ENCODE data around the gene ZNF559.
"Not testable (repeated sequence)": the region's sequence is repeated elsewhere in the genome, so short reads cannot be mapped to it uniquely, and the experiment has no call there.

Gene ZNF559

DNA sequence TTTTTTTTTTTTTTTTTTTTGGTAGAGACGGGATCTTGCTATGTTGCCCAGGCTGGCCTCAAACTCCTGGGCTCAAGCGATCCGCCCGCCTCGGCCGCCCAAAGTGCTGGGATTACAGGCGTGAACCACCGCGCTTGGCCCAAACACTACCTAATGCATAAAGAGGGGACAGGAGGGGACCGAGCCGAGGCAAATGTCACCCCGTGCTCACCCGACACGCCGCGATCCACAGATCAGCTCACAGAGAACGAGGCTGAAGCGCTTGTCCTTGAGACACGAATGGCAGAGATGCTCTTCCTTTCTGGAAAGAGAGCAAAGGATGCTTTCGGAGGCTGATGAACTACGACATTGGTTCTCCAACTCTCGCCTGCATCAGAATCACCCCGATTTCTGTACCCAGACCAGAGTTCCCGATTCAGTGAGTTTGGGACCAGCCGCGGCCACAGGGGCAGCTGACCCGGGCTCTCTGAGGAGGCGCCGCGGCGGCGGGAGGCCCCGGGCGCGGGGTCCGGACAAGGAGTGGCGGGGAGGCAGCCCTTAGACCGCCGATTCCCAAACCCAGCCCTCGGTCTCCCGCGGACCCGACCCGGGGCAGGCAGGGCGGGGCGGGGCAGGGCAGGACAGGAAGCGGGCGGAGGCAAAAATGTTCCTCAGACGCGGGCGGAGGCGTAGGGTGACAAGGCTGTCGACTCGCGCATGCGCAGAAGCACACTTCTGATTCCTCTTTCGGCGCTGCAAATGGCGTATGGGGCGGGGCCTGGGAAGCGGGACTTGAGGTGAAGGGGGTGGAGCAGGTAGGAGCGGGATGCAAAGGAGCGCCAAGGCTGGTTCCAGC lies 14.6 kb upstream of the ZNF559 start, which contains the start of gene ZNF699:
Gene ZNF699 (minus strand): TSS at position 700 of the 835 bp plus-strand sequence. CDS start 4,719 bp downstream, outside the sequence.
- DNase-seq (ENCODE audit: low read depth, low spot score): peak; percentile 98
- in situ Hi-C loops (cut with HindIII; ENCODE audit: low sequenced_read_pairs): no loop called here
- TF ChIP-seq, protein P1, sequence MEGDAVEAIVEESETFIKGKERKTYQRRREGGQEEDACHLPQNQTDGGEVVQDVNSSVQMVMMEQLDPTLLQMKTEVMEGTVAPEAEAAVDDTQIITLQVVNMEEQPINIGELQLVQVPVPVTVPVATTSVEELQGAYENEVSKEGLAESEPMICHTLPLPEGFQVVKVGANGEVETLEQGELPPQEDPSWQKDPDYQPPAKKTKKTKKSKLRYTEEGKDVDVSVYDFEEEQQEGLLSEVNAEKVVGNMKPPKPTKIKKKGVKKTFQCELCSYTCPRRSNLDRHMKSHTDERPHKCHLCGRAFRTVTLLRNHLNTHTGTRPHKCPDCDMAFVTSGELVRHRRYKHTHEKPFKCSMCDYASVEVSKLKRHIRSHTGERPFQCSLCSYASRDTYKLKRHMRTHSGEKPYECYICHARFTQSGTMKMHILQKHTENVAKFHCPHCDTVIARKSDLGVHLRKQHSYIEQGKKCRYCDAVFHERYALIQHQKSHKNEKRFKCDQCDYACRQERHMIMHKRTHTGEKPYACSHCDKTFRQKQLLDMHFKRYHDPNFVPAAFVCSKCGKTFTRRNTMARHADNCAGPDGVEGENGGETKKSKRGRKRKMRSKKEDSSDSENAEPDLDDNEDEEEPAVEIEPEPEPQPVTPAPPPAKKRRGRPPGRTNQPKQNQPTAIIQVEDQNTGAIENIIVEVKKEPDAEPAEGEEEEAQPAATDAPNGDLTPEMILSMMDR (IDR thresholded peaks at IDR 0.05; ENCODE audit: low read depth, low read length): no peak
- peak within 1 kb of the TSS; percentile 69 for H3K4me3 ChIP-seq (ENCODE audit: low read depth, low read length)

DNA sequence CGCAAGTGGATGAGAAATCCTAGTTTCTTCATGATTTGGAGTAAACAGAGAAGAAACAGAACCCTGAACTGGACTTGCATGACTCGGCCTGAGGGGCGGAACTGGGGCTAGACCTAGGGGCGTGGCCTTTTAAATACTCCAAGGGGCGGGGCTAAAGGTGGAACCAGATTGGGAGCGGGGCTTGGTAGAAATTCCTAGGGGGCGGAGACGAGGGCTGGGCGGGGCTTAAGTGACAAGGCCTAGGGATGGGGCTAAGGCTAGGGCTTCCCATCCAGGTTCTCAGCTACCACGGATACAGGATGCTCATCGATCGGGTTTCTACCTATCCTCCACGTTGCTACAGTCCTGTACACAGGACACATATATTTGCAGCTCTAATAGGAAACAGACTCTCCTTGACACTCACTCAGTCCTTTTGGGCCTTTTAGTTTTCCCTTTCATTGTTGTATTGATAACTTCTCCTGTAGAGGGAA lies 14.0 kb upstream of the ZNF559 start:
- TF ChIP-seq, protein P1 (IDR thresholded peaks at IDR 0.05; ENCODE audit: low read depth, low read length): no peak
- peak overlapping the region; percentile 69 for H3K4me3 ChIP-seq (ENCODE audit: low read depth, low read length)
- DNase-seq (ENCODE audit: low read depth, low spot score): no peak
- in situ Hi-C loops (cut with HindIII; ENCODE audit: low sequenced_read_pairs): no loop called here

DNA sequence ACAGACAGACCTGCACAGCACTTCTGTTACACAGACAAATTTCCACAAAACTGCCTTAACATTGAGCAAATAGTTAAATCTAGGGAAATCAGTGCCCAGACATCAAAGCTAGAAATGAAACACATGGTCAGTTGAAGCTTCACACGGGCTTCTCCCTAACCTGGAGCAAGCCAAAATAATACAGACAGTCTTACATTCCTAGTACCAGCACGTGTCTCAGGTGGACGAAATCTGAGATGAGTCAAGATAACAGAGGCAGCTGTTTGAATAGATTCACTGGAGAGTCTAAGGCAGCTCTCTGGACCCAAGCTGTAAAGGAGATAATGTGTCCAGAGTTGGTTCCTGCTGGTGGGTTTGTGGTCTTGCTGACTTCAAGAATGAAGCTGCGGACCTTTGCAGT lies 10.2 kb upstream of the ZNF559 start:
- TF ChIP-seq, protein P1 (IDR thresholded peaks at IDR 0.05; ENCODE audit: low read depth, low read length): no peak
- no peak overlapping the region for H3K4me3 ChIP-seq (ENCODE audit: low read depth, low read length)
- no peak for DNase-seq (ENCODE audit: low read depth, low spot score)
- in situ Hi-C loops (cut with HindIII; ENCODE audit: low sequenced_read_pairs): no loop called here

DNA sequence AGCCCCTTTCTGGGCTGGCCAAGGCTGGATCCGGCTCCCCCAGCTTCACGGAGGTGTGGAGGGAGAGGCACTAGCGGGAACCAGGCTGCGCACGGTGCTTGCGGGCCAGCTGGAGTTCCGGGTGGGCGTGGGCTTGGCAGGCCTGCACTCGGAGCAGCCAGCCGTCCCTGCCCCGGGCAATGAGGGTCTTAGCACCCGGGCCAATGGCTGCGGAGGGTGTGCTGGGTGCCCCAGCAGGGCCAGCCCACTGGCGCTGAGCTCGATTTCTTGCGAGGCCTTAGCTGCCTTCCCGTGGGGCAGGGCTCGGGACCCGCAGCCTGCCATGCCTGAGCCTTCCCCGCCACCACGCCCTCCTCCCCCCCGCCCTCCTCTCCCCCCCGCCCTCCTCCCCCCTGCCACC lies 2.6 kb upstream of the ZNF559 start:
- H3K4me3 ChIP-seq (ENCODE audit: low read depth, low read length): no peak overlapping the region
- no peak for DNase-seq (ENCODE audit: low read depth, low spot score)
- TF ChIP-seq, protein P1 (IDR thresholded peaks at IDR 0.05; ENCODE audit: low read depth, low read length): no peak
- in situ Hi-C loops (cut with HindIII; ENCODE audit: low sequenced_read_pairs): no loop called here

DNA sequence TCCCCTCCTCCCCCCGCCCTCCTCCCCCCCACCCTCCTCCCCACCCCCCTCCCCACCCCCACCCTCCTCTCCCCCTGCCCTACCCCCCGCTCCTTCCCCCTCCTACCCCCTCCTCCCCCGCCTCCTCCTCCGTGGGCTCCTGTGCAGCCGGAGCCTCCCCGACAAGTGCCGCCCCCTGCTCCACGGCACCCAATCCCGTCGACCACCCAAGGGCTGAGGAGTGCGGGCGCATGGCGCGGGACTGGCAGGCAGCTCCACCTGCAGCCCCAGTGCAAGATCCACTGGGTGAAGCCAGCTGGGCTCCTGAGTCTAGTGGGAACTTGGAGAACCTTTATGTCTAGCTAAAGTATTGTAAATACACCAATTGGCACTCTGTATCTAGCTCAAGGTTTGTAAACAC lies 2.2 kb upstream of the ZNF559 start:
- in situ Hi-C loops (cut with HindIII; ENCODE audit: low sequenced_read_pairs); H3K4me3 ChIP-seq (ENCODE audit: low read depth, low read length); DNase-seq (ENCODE audit: low read depth, low spot score): not testable (repeated sequence)

DNA sequence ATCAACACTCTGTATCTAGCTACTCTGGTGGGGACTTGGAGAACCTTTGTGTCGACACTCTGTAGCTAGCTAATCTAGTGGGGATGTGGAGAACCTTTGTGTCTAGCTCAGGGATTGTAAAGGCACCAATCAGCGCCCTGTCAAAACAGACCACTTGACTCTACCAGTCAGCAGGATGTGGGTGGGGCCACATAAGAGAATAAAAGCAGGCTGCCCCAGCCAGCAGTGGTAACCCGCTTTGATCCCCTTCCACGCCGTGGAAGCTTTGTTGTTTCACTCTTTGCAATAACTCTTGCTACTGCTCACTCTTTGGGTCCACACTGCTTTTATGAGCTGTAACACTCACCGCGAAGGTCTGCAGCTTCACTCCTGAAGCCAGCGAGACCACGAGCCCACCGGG lies 1.8 kb upstream of the ZNF559 start:
- in situ Hi-C loops (cut with HindIII; ENCODE audit: low sequenced_read_pairs); H3K4me3 ChIP-seq (ENCODE audit: low read depth, low read length); DNase-seq (ENCODE audit: low read depth, low spot score): not testable (repeated sequence)

DNA sequence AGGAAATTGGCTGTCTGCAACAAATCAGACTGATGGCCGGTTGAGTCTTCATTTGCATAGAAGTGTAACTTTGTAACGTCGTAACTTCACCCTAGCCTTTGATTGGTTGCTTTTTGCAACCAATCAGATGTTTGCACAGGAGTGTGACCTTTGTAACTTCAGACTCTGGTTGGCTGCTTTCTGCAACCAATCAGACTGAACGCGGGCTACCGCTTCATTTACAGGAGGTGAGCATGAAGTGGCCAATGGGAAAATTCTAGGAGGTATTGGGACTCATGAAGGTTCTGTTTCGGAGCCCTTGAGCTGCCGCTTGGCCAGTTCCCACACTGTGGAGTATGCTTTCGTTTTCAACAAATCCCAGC lies 441 bp upstream of the ZNF559 start:
- DNase-seq (ENCODE audit: low read depth, low spot score): peak; percentile 89
- TF ChIP-seq, protein P1 (IDR thresholded peaks at IDR 0.05; ENCODE audit: low read depth, low read length): no peak
- in situ Hi-C loops (cut with HindIII; ENCODE audit: low sequenced_read_pairs): no loop called here
- peak overlapping the region; percentile 70 for H3K4me3 ChIP-seq (ENCODE audit: low read depth, low read length)

Measured in astrocyte of the spinal cord (primary cell).